ENCODE results near the gene EFL1. TPM values are rescaled to one million over a fixed set of nuclear protein-coding genes. Genes with fewer than 3 reads are reported as not detected.
A peak's percentile ranks its signal among the peaks of the same experiment; 100 is the strongest.
"Not testable (repeated sequence)": the region's sequence is repeated elsewhere in the genome, so short reads cannot be mapped to it uniquely, and the experiment has no call there.

Gene EFL1
- total RNA-seq (2022) (41.0 and 44.7 TPM in 2 replicates), Bru-seq, nascent RNA (percentile 91 among the genes with signal in this experiment), BruChase-seq, experiment 1, labeled RNA remaining after a 6-hour chase (percentile 76 among the genes with signal in this experiment), BruChase-seq, experiment 2, labeled RNA remaining after a 2-hour chase (percentile 77 among the genes with signal in this experiment)
- long read RNA-seq, transcript EFL1-201 (20 exons, 3,675 nt), result major isoform, 85 of 120 reads
- long read RNA-seq, partial matches to known transcripts, result 15 of 120 reads
- long read RNA-seq, other reads (novel, unspliced or antisense), result 20 of 120 reads

- peaks cover 26% of the 10 kb centered on the region for H3K4me1 Mint-ChIP-seq (ENCODE audit: insufficient read depth, unreplicated experiment)
- peaks cover 19% of the 10 kb centered on the region for H3K36me3 Mint-ChIP-seq (ENCODE audit: insufficient read depth, unreplicated experiment)
- ChIA-PET POLR2A (interaction anchor here (0.6 to 1.9 kb wide), 9 partner anchors 10 to 1146 kb away, joined by 3 to 11 read pairs (median 3); partner anchors contain the start of genes MEX3B and RPS17), CTCF (interaction anchor here (0.6 to 1.1 kb wide), 3 partner anchors 34 to 782 kb away, joined by 3 to 4 read pairs (median 4); no protein-coding TSS in a partner anchor)
- peak within 1 kb of the TSS; percentile 93 for H3K27ac Mint-ChIP-seq (ENCODE audit: low read depth, unreplicated experiment)
- no peak for TF ChIP-seq CTCF (IDR thresholded peaks at IDR 0.05; ENCODE audit: unreplicated experiment)
- intact Hi-C loops (cut with micrococcal nuclease), result no loop called here
- no peaks in the 10 kb centered on the region for H3K9me3 Mint-ChIP-seq (ENCODE audit: unreplicated experiment)
- no TSS peak for BruUV-seq (replicated peaks)
- peak within 1 kb of the TSS; percentile 98 for H3K4me3 Mint-ChIP-seq (ENCODE audit: unreplicated experiment)
- DNase-seq (ENCODE audit: unreplicated experiment), result peak; percentile 89
- no peaks in the 10 kb centered on the region for H3K27me3 Mint-ChIP-seq (ENCODE audit: insufficient read depth, unreplicated experiment)
Measured at GRCh38 chr15:82262422-82263026, at the start of gene EFL1, which contains the start of gene SAXO2. Gene EFL1 (minus strand): TSS chr15:82262734. CDS start chr15:82261778, 956 bp downstream. Gene SAXO2 (plus strand): TSS chr15:82262818. CDS start chr15:82262880, 62 bp downstream.

GRCh38 chr15:82311321-82311720, 48.8 kb upstream of the EFL1 start:
- Mint-ChIP-seq H3K27me3 (ENCODE audit: insufficient read depth, unreplicated experiment) (peaks cover 18% of the 10 kb centered on the region), H3K9me3 (ENCODE audit: unreplicated experiment) (peaks cover 15% of the 10 kb centered on the region)
- intact Hi-C loops (cut with micrococcal nuclease); POLR2A ChIA-PET; H3K27ac Mint-ChIP-seq (ENCODE audit: low read depth, unreplicated experiment); H3K4me3 Mint-ChIP-seq (ENCODE audit: unreplicated experiment); H3K4me1 Mint-ChIP-seq (ENCODE audit: insufficient read depth, unreplicated experiment); BruUV-seq (replicated peaks); H3K36me3 Mint-ChIP-seq (ENCODE audit: insufficient read depth, unreplicated experiment); DNase-seq (ENCODE audit: unreplicated experiment): not testable (repeated sequence)
- CTCF ChIA-PET, result interaction anchor here (0.5 kb wide), 1 partner anchor 38 kb away, joined by 3 read pairs; no protein-coding TSS in a partner anchor

- Mint-ChIP-seq H3K4me1 (ENCODE audit: insufficient read depth, unreplicated experiment) (no peaks in the 10 kb centered on the region), H3K4me3 (ENCODE audit: unreplicated experiment) (no peak overlapping the region), H3K27ac (ENCODE audit: low read depth, unreplicated experiment) (no peak overlapping the region), H3K36me3 (ENCODE audit: insufficient read depth, unreplicated experiment) (no peaks in the 10 kb centered on the region), H3K9me3 (ENCODE audit: unreplicated experiment) (peaks cover 15% of the 10 kb centered on the region), H3K27me3 (ENCODE audit: insufficient read depth, unreplicated experiment) (peaks cover 18% of the 10 kb centered on the region)
- no peak for DNase-seq (ENCODE audit: unreplicated experiment)
- BruUV-seq (replicated peaks), result no TSS peak
- intact Hi-C loops (cut with micrococcal nuclease), result no loop called here
- no peak for TF ChIP-seq CTCF (IDR thresholded peaks at IDR 0.05; ENCODE audit: unreplicated experiment)
- ChIA-PET POLR2A (no interaction called here), CTCF (no interaction called here)
Measured at GRCh38 chr15:82309802-82310201, 47.3 kb upstream of the EFL1 start.

- no TSS peak for BruUV-seq (replicated peaks)
- Mint-ChIP-seq H3K9me3 (ENCODE audit: unreplicated experiment) (peaks cover 15% of the 10 kb centered on the region), H3K36me3 (ENCODE audit: insufficient read depth, unreplicated experiment) (no peaks in the 10 kb centered on the region), H3K27ac (ENCODE audit: low read depth, unreplicated experiment) (no peak overlapping the region), H3K4me3 (ENCODE audit: unreplicated experiment) (no peak overlapping the region), H3K4me1 (ENCODE audit: insufficient read depth, unreplicated experiment) (no peaks in the 10 kb centered on the region), H3K27me3 (ENCODE audit: insufficient read depth, unreplicated experiment) (peaks cover 18% of the 10 kb centered on the region)
- intact Hi-C loops (cut with micrococcal nuclease), result no loop called here
- ChIA-PET CTCF (no interaction called here), POLR2A (no interaction called here)
- no peak for DNase-seq (ENCODE audit: unreplicated experiment)
- no peak for TF ChIP-seq CTCF (IDR thresholded peaks at IDR 0.05; ENCODE audit: unreplicated experiment)
Measured at GRCh38 chr15:82307714-82308081, 45.2 kb upstream of the EFL1 start.
